HG03442 (cell line): ENCODE data around the gene SIM2.
"Not testable (repeated sequence)": the region's sequence is repeated elsewhere in the genome, so short reads cannot be mapped to it uniquely, and the experiment has no call there.

Experiments used
- ATAC-seq: cut with Tn5 transposase; IDR thresholded peaks from one replicate; pipeline ENCODE4 v1.9.1; 2021; ENCODE audit warnings: mild to moderate bottlenecking, moderate library complexity; ENCODE audit not compliant: unreplicated experiment

Gene SIM2, protein sequence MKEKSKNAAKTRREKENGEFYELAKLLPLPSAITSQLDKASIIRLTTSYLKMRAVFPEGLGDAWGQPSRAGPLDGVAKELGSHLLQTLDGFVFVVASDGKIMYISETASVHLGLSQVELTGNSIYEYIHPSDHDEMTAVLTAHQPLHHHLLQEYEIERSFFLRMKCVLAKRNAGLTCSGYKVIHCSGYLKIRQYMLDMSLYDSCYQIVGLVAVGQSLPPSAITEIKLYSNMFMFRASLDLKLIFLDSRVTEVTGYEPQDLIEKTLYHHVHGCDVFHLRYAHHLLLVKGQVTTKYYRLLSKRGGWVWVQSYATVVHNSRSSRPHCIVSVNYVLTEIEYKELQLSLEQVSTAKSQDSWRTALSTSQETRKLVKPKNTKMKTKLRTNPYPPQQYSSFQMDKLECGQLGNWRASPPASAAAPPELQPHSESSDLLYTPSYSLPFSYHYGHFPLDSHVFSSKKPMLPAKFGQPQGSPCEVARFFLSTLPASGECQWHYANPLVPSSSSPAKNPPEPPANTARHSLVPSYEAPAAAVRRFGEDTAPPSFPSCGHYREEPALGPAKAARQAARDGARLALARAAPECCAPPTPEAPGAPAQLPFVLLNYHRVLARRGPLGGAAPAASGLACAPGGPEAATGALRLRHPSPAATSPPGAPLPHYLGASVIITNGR

GRCh38 chr21:36698981-36699545 is at the start of gene SIM2:
Gene SIM2, plus strand, starts transcription at chr21:36699115. Its CDS starts 632 bp downstream, at chr21:36699747.
- ATAC-seq = no peak

GRCh38 chr21:36654324-36654723 is 44.6 kb upstream of the SIM2 start:
- ATAC-seq = no peak

DNA sequence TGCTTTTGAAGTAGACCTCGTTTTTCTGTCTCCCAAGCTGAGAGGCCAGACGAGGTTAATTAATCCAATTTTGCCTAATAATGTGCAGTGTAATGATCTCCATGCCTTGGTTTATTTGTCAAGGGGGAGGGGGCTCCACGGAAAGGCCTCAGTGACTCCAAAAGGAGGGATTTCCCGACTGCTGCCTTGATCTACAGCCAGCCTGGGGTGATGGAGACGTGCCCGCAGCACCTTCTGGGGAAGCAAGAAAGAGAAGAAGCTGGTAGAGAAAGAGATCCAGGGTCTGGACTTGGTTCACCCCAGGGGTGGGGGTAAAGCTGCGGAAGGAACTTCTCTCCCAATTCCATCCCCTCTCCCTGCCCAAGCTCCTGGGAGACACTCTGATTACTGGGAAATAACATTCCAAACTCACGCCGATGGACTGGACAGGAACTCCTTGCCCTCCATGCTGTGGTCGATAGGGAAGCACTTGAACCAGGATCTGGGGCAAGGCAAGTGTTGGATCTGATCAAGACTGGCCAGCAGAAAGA is 44.1 kb upstream of the SIM2 start:
- ATAC-seq = no peak

GRCh38 chr21:36656138-36656537 is 42.8 kb upstream of the SIM2 start:
- ATAC-seq = no peak

GRCh38 chr21:36657290-36657689 is 41.6 kb upstream of the SIM2 start:
- not testable (repeated sequence) for ATAC-seq

GRCh38 chr21:36657999-36658398 is 40.9 kb upstream of the SIM2 start:
- ATAC-seq = no peak

DNA sequence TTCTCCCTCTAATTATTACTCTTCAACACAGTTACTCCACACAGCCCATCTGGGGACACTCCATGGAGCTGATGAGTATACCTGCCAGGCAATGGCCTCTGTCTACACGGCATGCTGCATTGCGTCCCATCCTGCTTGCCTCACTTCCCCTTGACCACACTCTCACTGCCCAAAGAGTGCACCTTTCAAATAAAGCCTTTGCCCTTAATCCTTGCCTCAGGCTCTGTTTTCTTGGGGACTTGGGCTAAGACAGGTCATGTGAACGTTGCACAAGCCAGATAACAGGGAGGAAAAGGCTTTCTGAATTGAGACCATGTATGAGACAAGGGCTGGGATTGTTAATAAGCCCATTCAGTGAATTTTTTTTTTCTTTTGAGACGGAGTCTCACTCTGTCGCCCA is 40.0 kb upstream of the SIM2 start:
- no peak for ATAC-seq

GRCh38 chr21:36661511-36662309 is 37.2 kb upstream of the SIM2 start:
- ATAC-seq = no peak

- ATAC-seq = no peak
Measured at GRCh38 chr21:36663033-36663855, 35.7 kb upstream of the SIM2 start.

DNA sequence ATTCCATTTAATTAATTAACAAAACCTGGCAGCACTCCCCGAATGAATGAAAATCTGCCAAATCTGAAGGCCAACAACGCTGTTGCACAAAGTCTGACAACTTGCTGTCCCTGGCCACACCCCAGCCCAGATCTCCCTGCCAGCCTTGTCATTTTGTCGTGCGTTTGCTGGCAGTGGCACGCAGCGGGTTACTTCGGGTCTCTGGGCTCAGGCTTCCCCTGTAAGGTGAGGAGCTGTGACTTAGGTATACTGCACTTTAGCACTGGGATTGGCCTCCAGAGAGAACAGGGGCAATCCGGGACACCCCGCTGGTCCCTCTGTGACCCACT is 34.3 kb upstream of the SIM2 start:
- ATAC-seq = no peak

GRCh38 chr21:36665806-36666205 is 33.1 kb upstream of the SIM2 start:
- ATAC-seq = no peak

DNA sequence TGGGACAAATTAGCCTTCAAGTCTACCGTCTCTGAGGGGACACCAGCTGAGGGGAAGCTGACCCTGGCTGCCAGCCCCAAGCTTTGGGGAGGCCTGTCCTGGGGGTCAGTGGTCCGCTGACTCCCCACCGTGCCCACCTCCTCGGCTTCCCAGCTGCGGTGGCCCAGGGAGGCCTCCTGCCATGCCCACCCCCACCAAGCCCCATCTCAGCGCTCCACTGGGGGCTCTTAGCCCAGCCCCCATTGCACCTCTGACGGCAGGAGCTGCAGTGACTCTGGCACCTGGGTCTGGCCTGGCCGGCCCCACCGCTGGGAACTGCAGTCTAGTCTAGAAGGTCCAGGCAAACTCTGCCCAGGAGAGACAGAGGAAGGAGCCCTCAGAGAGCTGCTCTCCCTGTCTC is 30.2 kb upstream of the SIM2 start:
- ATAC-seq = no peak

DNA sequence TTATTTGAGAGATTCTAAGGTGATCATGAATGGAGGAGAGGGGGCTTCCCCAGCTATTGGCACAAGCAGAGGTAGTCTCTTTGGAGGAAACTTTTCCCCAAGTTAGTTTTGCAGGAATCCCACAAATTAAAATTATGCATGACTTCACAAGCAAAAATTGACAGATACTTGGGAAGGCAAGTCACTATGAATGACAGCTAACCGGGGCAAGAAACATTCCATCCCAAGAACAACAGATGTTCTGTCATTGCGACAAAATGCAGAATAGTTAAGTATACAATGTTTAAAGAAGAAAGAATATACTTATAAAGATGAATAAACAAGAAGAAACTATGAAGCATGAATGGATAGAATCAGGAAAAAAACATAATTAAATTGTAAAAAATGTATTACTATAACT is 27.1 kb upstream of the SIM2 start:
- no peak for ATAC-seq

DNA sequence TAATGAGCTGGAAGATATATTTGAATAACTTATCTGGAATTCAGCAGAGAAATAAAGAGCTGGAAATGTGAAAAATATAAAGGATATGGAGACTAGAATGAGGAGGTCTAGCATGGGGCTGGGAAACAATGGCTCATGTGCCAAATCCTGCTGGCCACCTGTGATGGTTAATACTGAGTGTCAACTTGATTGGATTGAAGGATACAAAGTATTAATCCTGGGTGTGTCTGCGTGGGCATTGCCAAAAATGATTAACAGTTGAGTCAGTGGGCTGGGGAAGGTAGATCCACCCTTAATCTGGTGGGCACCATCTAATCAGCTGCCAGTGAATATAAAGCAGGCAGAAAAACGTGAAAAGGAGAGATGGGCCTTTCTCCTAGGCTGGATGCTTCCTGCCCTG is 26.6 kb upstream of the SIM2 start:
- not testable (repeated sequence) for ATAC-seq

DNA sequence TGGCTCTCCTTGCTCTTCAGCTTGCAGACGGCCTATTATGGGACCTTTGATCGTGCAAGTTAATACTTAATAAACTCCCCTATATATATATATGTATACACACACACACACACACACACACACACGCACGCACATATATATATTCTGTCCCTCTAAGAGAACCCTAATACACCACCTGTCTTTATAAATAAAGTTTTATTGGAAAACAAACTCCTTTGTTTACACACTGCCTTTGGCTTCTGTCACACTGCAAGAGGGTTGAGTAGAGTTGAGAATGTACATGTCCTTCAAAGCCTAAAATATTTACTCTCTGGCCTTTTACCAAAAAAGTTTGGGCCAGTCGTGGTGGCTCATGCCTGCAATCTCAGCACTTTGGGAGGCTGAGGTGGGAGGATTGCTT is 26.2 kb upstream of the SIM2 start:
- no peak for ATAC-seq

GRCh38 chr21:36676039-36676950 is 22.6 kb upstream of the SIM2 start:
- no peak for ATAC-seq

- no peak for ATAC-seq
Measured at GRCh38 chr21:36677443-36677842, 21.5 kb upstream of the SIM2 start.

DNA sequence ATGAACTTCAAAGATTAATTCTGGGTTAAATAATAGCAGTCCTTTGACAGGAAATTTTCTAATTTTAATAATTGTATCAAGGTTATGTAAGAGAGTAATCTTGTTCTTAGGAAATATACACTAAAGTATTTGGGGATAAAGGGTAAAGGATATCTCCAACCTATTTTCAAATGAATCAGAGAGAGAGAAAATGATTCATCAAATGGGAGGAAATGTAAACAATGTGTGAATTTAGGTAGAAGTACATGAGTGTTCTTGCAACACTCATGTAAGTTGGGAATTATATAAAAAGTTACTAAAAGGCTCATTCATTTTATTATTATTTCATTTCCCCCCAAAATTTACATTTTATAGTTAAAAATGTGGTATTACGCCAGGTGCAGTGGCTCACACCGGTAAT is 20.4 kb upstream of the SIM2 start:
- no peak for ATAC-seq

GRCh38 chr21:36681117-36681631 is 17.7 kb upstream of the SIM2 start:
- no peak for ATAC-seq
